LoVo (cell line): Measurements from ENCODE around the gene TMEM131.
"Not testable (repeated sequence)": the region's sequence is repeated elsewhere in the genome, so short reads cannot be mapped to it uniquely, and the experiment has no call there.

Experiments
- DNase-seq: peaks from one replicate; pipeline ENCODE4 v3.0.0-alpha.2; 2016; ENCODE audit warnings: low spot score

TMEM131 gene

GRCh38 chr2:97911922-97912575 is 83.7 kb downstream of the TMEM131 start:
- DNase-seq, result peak; percentile 2

- DNase-seq, result no peak
Observed at GRCh38 chr2:97911206-97911921, 84.4 kb downstream of the TMEM131 start.

DNA sequence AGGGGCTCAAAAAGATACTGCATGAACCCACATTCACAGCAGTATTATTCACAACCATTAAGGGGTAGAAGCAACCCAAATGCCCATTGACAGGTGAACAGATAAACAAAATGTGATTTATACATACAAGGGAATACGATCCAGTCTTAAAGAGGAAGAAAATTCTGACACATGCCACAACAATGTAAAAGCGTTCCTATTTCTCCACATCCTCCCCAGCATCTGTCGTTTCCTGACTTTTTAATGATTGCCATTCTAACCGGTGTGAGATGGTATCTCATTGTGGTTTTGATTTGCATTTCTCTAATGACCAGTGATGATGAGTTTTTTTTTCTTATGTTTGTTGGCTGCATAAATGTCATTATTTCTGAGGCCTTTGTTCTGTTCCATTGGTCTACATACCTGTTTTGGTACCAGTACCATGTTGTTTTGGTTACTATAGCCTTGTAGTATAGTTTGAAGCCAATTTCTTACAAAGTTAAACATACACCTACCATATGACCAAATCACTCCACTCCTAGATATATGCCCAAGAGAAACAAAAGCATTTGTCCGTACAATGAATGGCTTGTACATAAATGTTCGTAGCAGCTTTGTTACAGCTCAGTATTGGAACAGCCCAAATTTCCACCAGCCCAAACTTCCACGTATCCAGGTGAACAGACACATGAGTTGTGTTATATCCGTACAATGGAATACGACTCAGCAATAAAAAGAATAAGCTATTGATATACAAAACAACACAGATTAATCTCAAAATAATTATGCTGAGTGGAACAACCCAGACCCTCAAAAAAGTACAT is 85.1 kb downstream of the TMEM131 start:
- no peak for DNase-seq

DNA sequence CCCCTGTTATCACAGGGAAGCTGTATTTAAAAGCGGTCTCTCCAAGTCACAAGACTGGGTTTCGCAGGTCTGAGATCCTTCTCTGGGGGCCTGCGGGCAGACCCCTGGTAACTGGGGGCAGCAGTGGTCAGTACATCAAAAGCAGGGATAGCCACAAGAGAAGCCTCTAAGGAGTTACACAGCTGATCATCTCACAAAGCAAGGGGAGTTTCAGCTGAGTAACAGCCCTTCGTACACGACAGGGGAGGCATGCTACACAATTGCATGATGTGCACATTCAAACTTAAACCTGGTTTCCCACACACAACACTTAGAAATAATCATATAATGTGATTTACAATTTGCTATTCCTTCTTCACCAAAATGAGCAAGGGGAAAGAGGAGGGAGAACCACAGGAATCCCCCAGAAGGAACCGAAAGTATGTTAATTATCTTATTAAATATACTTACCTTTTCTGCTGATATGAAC is 87.5 kb downstream of the TMEM131 start:
- DNase-seq, result no peak

GRCh38 chr2:97907369-97908100 is 88.2 kb downstream of the TMEM131 start:
- no peak for DNase-seq

DNA sequence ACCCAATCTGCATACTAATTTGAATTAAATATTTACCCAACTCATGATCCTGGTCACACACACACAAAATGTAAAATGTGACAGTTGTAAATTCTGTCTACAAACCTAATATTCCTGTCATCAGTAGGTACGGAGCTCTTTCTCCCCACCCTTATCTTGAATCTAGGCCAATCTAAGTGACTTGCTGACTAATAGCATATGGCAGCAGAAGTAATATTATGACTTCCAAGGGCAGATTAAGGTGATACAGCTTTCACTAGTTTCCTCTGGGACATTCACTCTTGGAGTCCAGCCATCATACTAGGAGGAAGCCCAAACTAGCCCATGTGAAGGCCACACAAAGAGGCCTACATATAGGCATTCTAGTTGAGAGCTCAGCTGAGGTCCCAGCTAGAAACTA is 89.4 kb downstream of the TMEM131 start:
- DNase-seq, result no peak

DNA sequence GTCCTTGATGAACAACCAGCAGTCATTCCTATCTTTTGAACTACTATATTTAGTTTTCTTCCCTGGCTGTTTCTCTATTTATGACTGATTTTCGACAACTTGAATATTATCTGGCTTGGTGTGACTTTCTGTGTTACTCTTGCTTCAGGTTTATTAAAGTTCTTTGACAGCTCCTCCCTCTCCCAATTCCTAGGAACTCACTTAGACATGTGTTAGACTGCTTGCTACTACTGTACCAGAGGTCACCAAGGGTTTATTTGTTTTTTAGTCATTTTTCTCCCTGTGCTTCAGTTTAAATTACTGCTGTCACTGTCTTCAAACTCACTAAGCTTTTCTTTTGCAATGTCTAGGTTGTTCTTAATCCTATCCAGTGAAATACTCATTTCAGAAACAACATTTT is 90.5 kb downstream of the TMEM131 start:
- no peak for DNase-seq

DNA sequence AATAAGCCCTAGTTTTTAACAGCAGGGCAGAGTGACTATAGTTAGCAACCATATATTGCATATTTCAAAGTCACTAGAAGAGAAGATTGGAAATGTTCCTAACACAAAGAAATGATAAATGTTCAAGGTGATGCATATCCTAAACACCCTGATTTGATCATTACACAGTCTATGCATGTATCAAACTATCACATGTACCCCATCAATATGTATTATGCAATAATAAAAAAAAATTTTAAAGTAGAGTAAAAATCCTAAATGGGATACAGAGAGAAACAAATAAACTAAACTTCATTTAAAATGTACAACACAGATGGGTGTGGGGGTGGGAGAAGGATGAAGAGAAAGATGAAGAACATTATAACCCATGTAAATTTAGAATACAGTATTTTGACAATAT is 93.9 kb downstream of the TMEM131 start:
- DNase-seq, result no peak

- no peak for DNase-seq
Observed at GRCh38 chr2:97900806-97901205, 94.9 kb downstream of the TMEM131 start.

DNA sequence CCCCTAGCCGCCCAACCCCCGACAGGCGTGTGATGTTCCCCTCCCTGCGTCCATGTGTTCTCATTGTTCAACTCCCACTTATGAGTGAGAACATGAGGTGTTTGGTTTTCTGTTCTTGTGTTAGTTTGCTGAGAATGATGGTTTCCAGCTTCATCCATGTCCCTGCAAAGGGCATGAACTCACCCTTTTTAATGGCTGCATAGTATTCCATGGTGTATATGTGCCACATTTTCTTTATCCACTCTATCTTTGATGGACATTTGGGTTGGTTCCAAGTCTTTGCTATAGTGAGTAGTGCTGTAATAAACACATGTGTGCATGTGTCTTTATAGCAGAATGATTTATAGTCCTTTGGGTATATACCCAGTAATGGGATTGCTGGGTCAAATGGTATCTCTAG is 102.7 kb downstream of the TMEM131 start:
- DNase-seq, result not testable (repeated sequence)

DNA sequence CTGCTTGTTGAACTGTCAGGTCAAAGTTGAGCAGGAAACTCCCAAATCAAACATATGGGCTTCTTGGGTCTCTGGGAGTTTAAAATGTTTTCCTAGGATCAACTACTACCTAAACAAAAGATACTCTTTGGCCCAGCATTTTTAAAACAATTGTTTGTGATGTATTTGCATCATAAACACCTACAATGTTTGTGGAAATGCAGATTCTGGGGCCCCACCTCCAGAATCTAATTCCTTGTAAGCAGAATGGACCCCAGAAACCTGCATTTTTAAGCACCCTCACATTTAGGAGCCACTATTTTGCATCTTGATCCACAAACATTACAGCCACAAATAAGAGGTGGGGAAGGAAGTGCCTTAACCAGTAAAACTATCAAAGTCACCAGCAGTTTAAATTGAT is 104.1 kb downstream of the TMEM131 start:
- DNase-seq, result no peak

GRCh38 chr2:97889156-97889555 is 106.6 kb downstream of the TMEM131 start:
- DNase-seq, result no peak

- DNase-seq, result no peak
Observed at GRCh38 chr2:97885841-97886240, 109.9 kb downstream of the TMEM131 start.

GRCh38 chr2:97880334-97880733 is 115.4 kb downstream of the TMEM131 start:
- DNase-seq, result no peak

GRCh38 chr2:97878865-97879264 is 116.9 kb downstream of the TMEM131 start:
- no peak for DNase-seq

GRCh38 chr2:97878317-97878716 is 117.4 kb downstream of the TMEM131 start:
- not testable (repeated sequence) for DNase-seq

DNA sequence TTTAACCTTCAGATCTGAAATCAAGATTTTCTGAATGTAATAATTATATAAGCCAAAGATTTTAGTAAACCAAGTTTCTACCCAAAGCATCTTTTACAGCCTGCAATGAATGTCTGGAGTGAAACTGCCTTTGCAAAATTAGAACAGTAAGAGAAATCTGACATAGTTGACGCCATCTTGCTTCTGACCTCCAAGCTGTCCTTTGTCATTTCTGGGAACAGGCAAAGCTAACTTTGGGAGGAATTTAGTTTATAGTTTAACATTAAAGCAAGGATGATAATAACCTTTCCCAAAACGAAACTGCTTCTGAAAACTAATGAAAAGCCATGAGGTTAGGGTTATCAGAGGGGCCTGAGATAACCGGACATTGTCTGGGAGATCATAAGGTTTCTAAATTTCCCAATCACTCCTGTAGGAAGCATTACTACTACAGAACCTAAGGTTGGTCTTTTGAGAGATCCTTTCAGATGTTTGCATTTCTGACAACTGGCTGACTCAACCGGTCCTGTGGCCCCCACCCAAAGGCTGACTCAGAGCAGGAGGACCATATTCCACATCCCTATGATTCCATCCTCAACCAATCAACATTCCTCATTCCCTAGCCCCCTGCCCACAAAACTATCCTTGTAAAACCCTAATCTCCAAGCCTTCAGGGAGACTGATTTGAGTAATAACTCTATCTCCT is 124.5 kb downstream of the TMEM131 start:
- peak; percentile 55 for DNase-seq

- DNase-seq, result peak; percentile 52
Observed at GRCh38 chr2:97870396-97870843, 125.3 kb downstream of the TMEM131 start.

DNA sequence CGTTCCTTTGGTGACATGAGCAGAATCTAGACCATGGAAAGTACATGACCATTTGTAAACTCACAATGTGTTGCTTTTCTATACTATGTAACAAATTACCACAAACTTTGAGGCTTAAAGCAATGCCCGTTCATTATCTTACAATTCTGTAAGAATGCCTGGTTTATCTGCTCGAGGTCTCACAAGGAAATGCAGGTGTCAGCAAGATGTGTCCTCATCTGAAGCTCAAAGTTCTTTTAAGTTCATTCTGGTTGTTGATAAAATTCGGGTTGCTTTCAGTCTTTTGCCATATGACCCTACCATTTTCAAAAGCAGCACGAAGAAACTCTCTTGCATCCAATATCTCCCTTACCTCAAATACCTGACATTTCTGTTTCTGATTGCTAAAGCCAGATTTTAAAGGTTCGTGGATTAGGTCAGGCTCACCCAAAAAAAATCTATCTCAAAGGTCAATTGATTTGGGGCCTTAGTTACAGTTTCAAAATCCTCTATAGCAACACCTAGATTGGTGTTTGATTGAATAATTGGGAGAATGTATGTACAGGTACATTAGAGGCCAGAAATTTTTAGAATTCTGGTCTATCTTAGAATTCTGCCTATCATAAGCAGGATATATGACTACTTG is 125.9 kb downstream of the TMEM131 start:
- DNase-seq, result no peak

DNA sequence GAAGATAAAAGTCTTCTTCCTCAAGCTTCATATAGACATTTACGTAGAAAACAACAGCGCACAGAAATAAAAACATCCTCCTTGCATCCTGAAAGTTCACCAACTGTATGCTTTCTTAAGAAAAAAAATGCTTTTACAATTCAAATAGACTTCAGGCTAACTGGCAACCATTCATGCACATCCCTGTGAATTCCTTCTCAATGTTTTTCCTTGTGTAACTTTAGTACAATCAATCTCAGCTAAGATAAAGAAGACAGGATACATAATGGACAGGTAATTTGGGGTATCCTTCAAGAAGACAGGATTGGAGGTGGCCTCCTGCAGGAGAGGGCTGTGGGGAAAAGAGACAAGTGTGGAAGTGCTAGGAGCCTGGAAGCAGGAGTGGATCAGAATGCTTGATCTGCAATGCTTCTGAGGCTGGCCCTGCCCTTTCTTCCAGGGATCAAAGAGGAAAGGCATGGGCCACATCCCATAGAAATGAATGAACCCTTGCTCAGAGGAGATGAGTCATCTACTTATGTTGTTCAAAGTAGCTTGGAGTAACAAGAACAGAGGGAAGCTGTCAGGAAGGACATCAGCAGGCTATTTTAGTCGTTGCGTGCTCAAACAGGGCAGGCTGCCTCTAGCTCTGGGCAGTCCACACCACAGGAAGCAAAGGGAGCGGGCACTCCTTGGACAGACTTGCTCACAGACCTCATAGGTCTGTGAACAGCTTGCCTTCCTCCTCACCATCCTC is 126.6 kb downstream of the TMEM131 start:
- DNase-seq, result peak; percentile 89
